ENCODE data around the gene GMPR.

The GMPR gene

GRCh38 chr6:16238057-16238962 lies at the start of gene GMPR:
TSS of gene GMPR (plus strand) at chr6:16238587. CDS start at chr6:16238694, 107 bp downstream.
- DNase-seq (ENCODE audit: low read depth) = peak; percentile 58

GRCh38 chr6:16190214-16190613 lies 48.2 kb upstream of the GMPR start:
- DNase-seq (ENCODE audit: low read depth) = no peak

- no peak for DNase-seq (ENCODE audit: low read depth)
Measured at GRCh38 chr6:16196260-16196983, 42.0 kb upstream of the GMPR start.

- DNase-seq (ENCODE audit: low read depth) = no peak
Measured at GRCh38 chr6:16196984-16197546, 41.3 kb upstream of the GMPR start.

- no peak for DNase-seq (ENCODE audit: low read depth)
Measured at GRCh38 chr6:16198061-16198705, 40.2 kb upstream of the GMPR start.

- no peak for DNase-seq (ENCODE audit: low read depth)
Measured at GRCh38 chr6:16199804-16200203, 38.6 kb upstream of the GMPR start.

DNA sequence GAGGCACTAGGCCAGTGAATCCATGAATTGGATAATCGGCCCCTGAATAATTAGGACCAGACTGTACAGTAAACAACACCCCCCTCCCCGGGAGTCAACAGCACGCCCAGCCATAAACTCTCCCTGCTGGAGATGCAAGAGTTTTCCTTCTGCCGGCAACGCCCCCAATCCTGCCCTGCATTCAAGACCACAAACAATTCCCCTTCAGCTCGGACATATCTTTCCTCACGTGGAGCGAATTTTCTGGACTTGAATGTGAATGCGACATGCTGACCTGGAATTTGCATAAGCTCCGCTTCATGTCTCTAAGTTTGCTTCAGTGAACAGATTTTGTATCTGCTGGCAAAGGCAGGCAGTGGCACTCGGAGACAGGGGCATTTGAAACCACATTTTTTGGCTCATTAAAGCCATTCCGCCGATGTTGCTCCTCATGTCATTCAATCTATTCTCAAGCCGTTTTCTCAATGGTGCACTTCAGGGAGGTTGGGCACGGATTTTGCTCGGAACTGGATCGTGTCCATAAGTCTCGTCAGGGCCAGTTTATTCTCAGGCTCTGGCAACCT lies 38.0 kb upstream of the GMPR start:
- no peak for DNase-seq (ENCODE audit: low read depth)

GRCh38 chr6:16201706-16202105 lies 36.7 kb upstream of the GMPR start:
- no peak for DNase-seq (ENCODE audit: low read depth)

DNA sequence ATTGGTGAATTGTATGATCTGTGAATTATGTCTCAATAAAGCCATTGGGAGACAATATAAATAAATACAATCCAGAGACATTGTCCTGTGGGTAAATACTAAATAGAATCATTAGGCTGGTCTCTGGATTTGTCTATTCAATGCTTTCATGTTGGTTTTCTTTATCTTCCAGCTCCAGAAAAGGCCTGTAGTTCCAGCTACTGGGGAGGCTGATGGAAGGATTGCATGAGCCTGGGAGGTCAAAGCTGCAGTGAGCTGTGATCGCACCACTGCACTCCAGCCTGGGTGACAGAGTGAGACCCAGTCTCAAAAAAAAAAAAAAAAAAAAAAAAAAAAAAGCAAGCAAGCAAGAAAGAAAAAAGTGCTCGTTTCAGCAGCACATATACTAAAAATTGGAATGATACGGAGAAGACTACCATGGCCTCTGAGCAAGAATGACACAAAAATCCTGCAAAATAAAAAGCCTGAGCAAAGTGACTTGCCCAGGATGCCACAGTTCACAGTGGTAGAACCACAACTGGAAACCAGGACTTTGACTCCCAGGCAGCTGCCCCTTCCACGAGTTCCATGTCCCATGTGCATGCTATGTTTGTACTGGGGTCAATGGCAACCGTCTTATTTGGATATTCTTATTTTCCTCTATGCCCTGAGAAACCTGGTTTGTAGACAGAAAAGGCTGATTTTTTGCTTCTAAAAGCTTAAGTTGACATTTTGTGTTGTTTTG lies 33.6 kb upstream of the GMPR start:
- no peak for DNase-seq (ENCODE audit: low read depth)

DNA sequence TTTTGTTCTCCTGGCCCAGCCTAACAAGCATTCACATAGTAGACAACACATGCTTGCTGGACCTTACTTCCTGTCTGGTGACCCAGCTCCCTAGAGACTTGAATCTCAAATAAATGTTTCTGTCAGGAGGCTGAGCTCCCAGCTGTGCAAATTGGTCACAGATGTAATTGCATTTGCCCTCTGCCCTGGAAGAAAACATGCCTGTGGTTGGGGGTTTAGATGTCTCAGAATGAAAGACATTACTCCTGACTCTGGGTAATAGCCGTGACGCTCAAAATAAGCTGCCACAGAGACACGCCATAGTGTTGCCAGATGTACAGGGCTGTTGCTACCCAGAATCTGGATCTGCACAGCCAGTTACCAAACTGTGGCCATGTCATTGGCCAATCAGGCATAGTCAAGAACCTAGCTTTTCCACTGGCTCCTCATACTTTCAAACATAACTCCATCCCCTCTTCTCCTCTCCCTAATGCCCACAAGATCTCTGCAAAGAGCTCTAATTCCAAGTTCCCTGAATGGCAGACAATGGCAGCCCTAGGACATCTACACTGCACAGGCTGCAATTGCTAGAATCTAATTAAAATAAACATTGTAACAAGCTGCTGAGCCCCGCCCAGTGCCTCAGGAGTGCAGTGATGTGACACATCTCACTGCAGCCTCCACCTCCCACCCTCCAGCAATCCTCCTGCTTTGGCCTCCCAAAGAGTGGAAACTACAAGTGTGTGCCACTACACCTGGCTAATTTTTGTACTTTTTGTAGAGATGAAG lies 32.8 kb upstream of the GMPR start:
- no peak for DNase-seq (ENCODE audit: low read depth)

DNA sequence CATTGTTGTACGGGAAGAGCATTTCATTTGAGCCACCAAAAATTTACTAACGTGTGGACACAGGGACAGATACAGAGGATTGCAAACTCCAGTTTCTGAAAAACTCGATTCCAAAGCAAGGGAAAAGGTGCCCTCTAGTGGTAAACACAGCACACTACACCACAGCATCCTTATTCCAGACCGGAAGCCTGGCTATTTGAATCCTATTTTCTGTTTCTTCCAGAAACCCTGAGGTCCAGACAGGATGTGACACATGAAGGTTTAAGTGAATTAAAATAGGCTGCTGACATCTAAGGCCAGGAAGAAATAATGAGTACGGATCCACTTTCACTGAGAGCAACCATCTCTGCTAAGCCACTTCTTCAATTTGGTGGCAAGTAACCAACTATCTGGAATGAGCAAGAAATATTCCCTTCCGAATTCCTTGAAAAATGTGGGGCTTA lies 31.8 kb upstream of the GMPR start:
- DNase-seq (ENCODE audit: low read depth) = peak; percentile 5

DNA sequence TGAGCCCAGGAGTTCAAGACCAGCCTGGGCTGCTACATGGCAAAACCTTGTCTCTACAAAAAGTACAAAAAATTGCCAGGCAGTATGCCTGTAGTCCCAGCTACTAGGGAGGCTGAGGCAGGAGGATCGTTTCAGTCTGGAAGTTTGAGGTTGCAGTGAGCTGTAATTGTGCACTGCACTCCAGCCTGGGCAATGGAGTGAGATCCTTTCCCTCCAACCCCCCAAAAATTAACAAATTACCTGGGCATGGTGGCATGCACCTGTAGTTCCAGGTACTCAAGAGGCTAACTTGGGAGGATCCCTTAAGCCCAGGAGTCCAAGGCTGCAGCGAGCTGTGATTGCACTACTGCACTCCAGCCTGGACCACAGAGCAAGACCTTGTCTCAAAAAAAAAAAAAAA lies 29.4 kb upstream of the GMPR start:
- DNase-seq (ENCODE audit: low read depth) = no peak

GRCh38 chr6:16209539-16209938 lies 28.8 kb upstream of the GMPR start:
- DNase-seq (ENCODE audit: low read depth) = no peak

- no peak for DNase-seq (ENCODE audit: low read depth)
Measured at GRCh38 chr6:16212276-16212675, 26.1 kb upstream of the GMPR start.

DNA sequence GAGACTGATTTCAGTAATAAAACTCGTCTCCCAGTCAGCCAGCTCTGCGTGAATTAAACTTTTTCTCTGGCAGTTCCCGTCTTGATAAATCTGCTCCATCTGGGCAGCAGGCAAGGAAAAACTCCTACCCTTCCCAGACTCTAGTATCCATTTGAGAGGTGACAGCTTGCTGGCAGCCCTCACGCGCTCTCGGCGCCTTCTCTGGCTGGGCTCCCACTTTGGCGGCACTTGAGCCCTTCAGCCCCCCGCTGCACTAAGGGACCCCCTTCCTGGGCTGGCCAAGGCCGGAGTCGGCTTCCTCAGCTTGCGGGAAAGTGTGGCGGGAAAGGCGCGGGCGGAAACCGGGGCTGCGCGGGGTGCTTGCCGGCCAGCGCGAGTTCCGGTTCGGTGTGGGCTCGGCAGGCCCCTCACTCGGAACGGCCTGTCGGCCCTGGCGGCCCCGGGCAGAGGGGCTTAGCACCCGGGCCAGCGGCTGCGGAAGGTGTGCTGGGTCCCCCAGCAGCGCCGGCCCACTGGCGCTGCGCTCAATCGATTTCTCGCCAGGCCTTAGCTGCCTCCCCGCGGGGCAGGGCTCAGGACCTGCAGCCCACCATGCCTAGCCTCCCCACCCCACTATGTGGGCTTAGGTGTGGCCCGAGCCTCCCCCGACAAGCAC lies 21.8 kb upstream of the GMPR start:
- no peak for DNase-seq (ENCODE audit: low read depth)

DNA sequence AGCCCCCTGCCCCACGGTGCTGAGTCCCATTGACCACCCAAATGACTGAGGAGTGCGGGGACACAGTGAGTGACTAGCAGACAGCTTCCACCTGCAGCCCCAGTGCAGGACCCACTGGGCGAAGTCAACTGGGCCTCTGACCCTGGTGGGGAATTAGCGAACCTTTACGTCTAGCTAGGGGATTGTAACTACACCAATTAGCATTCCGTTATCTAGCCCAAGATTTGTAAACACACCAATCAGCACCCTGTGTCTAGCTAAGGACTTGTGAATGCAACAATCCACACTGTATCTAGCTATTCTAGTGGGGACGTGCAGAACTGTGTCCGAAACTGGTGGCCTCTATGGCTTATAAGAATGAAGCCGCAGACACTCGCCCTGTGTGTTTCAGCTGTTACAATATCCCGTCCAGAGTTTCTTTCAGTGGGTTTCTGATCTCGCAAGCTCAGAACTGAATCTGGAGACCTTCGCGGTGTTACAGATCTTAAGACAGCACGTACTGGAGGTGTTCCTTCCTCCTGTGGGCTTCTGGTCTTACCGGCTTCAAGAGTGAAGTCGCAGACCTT lies 21.1 kb upstream of the GMPR start:
- DNase-seq (ENCODE audit: low read depth) = no peak

DNA sequence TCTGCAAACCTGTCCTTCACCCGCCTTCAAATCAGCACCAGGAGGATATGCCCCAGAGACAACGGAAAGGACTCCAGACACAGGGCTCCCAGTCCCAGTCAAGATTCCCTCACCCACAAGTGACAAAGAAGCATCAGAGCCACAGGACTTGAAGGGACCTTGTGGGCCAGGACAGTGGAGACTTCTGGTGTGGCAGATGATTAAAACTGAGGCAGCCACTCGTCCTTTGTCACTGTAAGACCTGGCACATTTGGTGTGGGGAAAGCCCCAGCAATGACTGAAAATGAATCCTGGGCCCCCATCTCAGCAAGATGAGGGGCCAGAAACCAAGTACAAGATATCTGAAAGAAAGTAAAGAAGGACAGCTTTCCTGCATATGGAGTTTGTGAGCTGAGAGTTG lies 15.6 kb upstream of the GMPR start:
- DNase-seq (ENCODE audit: low read depth) = no peak

DNA sequence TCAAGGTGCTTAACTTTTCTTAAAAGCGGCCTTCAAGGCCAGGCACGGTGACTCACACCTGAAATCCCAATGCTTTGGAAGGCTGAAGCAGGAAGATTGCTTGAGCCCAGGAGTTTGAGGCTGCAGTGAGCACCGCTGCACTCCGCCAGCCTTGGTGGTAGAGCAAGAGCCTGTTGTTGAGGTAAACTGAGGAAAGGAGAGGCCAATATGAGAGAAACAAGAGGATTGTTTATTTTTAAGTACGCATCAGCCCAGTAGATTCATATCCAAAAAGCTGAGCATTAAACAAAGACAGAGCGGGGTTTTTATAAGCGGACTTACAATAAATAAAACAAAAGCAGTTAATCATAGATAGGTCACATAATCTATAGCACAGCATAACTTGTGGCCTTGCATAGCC lies 15.0 kb upstream of the GMPR start:
- DNase-seq (ENCODE audit: low read depth) = no peak

- no peak for DNase-seq (ENCODE audit: low read depth)
Measured at GRCh38 chr6:16224409-16224808, 14.0 kb upstream of the GMPR start.

All from stimulated activated CD4-positive, alpha-beta T cell treated with anti-CD3 and anti-CD28 coated beads, Interleukin-2, amount 100 ng/mL, for 4 hours (primary cell).